Measurements from ENCODE around the gene ACAN. TPM values are rescaled to one million over a fixed set of nuclear protein-coding genes. Genes with fewer than 3 reads are reported as not detected.
A peak's percentile ranks its signal among the peaks of the same experiment; 100 is the strongest.

The ACAN gene
- total RNA-seq: 10 to 100 TPM in 1 of 4 donors, 1 to 10 TPM in 2, under 1 TPM in 1; 0.60 to 11.4 (median 1.8) TPM

GRCh38 chr15:88803241-88803919 is at the start of gene ACAN:
Gene ACAN (plus strand): TSS chr15:88803436. CDS start chr15:88836207, 32,771 bp downstream.
- no peak for TF ChIP-seq EP300 (IDR thresholded peaks at IDR 0.05)
- TF ChIP-seq POLR2A (IDR thresholded peaks at IDR 0.05): no peak
- TF ChIP-seq CTCF (IDR thresholded peaks at IDR 0.05): no peak
- no peak for DNase-seq (ENCODE audit: low spot score in 2 of 2)
- Histone ChIP-seq H3K27me3 (peaks cover 0 to 80% of the 10 kb centered on the region in 2 donors), H3K4me1 (peaks cover 0 to 10% (median 2%) of the 10 kb centered on the region in 4 donors), H3K36me3 (no peaks in the 10 kb centered on the region), H3K27ac (no peak within 1 kb of the TSS), H3K4me3 (peak within 1 kb of the TSS in 2 of 4 donors; percentile 23 to 38), H3K9me3 (no peaks in the 10 kb centered on the region)
- 2 to 3% methylated on average over 10 to 45 of the region's 61 CpGs for whole genome bisulfite sequencing, 2 donors

- WGBS, 2 donors: 80 to 86% methylated on average over 4 of the region's 4 CpGs
- H3K27me3 ChIP-seq: no peaks in the 10 kb centered on the region
- DNase-seq (ENCODE audit: low spot score in 2 of 2): no peak
Observed at GRCh38 chr15:88756521-88756920, 46.7 kb upstream of the ACAN start.

GRCh38 chr15:88756921-88757320 is 46.3 kb upstream of the ACAN start:
- no peak for TF ChIP-seq POLR2A (IDR thresholded peaks at IDR 0.05)
- no peak for TF ChIP-seq EP300 (IDR thresholded peaks at IDR 0.05)
- TF ChIP-seq CTCF (IDR thresholded peaks at IDR 0.05): no peak
- Histone ChIP-seq H3K4me3 (no peak overlapping the region), H3K9me3 (peaks cover 0 to 16% (median 0%) of the 10 kb centered on the region in 4 donors), H3K4me1 (no peaks in the 10 kb centered on the region), H3K36me3 (no peaks in the 10 kb centered on the region), H3K27ac (no peak overlapping the region), H3K27me3 (no peaks in the 10 kb centered on the region)
- 90 to 93% methylated on average over 3 of the region's 3 CpGs for WGBS, 2 donors
- DNase-seq (ENCODE audit: low spot score in 2 of 2): no peak

More at GRCh38 chr15:88756521-88756920, 46.7 kb upstream of the ACAN start:
- TF ChIP-seq POLR2A (IDR thresholded peaks at IDR 0.05) (no peak), CTCF (IDR thresholded peaks at IDR 0.05) (no peak), EP300 (IDR thresholded peaks at IDR 0.05) (no peak)
- Histone ChIP-seq H3K36me3 (no peaks in the 10 kb centered on the region), H3K4me3 (no peak overlapping the region), H3K4me1 (no peaks in the 10 kb centered on the region), H3K27ac (no peak overlapping the region), H3K9me3 (peaks cover 0 to 14% (median 0%) of the 10 kb centered on the region in 4 donors)

- Histone ChIP-seq H3K4me3 (no peak overlapping the region), H3K4me1 (no peaks in the 10 kb centered on the region), H3K36me3 (no peaks in the 10 kb centered on the region), H3K27me3 (no peaks in the 10 kb centered on the region), H3K9me3 (peaks cover 0 to 16% (median 0%) of the 10 kb centered on the region in 4 donors), H3K27ac (no peak overlapping the region)
- DNase-seq (ENCODE audit: low spot score in 2 of 2): no peak
- WGBS, 2 donors: 55 to 80% methylated on average over 1 of the region's 1 CpG
- TF ChIP-seq POLR2A (IDR thresholded peaks at IDR 0.05): no peak
- no peak for TF ChIP-seq CTCF (IDR thresholded peaks at IDR 0.05)
- TF ChIP-seq EP300 (IDR thresholded peaks at IDR 0.05): no peak
Observed at GRCh38 chr15:88759872-88760271, 43.4 kb upstream of the ACAN start.

- Histone ChIP-seq H3K27ac (no peak overlapping the region), H3K27me3 (peaks cover 0 to 12% of the 10 kb centered on the region in 2 donors), H3K4me3 (no peak overlapping the region), H3K4me1 (peaks cover 0 to 5% (median 0%) of the 10 kb centered on the region in 4 donors), H3K36me3 (no peaks in the 10 kb centered on the region), H3K9me3 (peaks cover 0 to 16% (median 0%) of the 10 kb centered on the region in 4 donors)
- DNase-seq (ENCODE audit: low spot score in 2 of 2): no peak
- WGBS, 2 donors: 84 to 92% methylated on average over 1 of the region's 1 CpG
- TF ChIP-seq EP300 (IDR thresholded peaks at IDR 0.05) (no peak), POLR2A (IDR thresholded peaks at IDR 0.05) (no peak), CTCF (IDR thresholded peaks at IDR 0.05) (no peak)
Observed at GRCh38 chr15:88764448-88764847, 38.8 kb upstream of the ACAN start.

All from tibial nerve (tissue), 4 donors.